Measurements from ENCODE around the gene GTF3C4.

The GTF3C4 gene

GRCh38 chr9:132673355-132673754 is 3.1 kb downstream of the GTF3C4 start:
- H3F3A ChIP-seq (ENCODE audit: insufficient read depth, low read length): no peaks in the 10 kb centered on the region
- no peaks in the 10 kb centered on the region for H3K9me3 ChIP-seq (ENCODE audit: low read length)
- H3K36me3 ChIP-seq (ENCODE audit: insufficient read depth, low read length): peaks cover 26% of the 10 kb centered on the region
- H3K27ac ChIP-seq (ENCODE audit: low read depth, low read length, poor library complexity, severe bottlenecking): no peak overlapping the region
- peaks cover 21% of the 10 kb centered on the region for H3K4me1 ChIP-seq (ENCODE audit: insufficient read depth, low read length, severe bottlenecking)
- H3K9me2 ChIP-seq (ENCODE audit: low read depth, low read length): no peaks in the 10 kb centered on the region
- no peaks in the 10 kb centered on the region for H4K20me1 ChIP-seq (ENCODE audit: insufficient read depth, low read length)
- no peaks in the 10 kb centered on the region for H3K27me3 ChIP-seq (ENCODE audit: insufficient read depth, low read length)
- TF ChIP-seq EZH2 (IDR thresholded peaks at IDR 0.05; ENCODE audit: borderline replicate concordance, low read length): no peak
- TF ChIP-seq, protein P1, sequence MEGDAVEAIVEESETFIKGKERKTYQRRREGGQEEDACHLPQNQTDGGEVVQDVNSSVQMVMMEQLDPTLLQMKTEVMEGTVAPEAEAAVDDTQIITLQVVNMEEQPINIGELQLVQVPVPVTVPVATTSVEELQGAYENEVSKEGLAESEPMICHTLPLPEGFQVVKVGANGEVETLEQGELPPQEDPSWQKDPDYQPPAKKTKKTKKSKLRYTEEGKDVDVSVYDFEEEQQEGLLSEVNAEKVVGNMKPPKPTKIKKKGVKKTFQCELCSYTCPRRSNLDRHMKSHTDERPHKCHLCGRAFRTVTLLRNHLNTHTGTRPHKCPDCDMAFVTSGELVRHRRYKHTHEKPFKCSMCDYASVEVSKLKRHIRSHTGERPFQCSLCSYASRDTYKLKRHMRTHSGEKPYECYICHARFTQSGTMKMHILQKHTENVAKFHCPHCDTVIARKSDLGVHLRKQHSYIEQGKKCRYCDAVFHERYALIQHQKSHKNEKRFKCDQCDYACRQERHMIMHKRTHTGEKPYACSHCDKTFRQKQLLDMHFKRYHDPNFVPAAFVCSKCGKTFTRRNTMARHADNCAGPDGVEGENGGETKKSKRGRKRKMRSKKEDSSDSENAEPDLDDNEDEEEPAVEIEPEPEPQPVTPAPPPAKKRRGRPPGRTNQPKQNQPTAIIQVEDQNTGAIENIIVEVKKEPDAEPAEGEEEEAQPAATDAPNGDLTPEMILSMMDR (IDR thresholded peaks at IDR 0.05; ENCODE audit: low read length): no peak
- H2AFZ ChIP-seq (ENCODE audit: low read length): no peak overlapping the region
- no peak overlapping the region for H3K4me3 ChIP-seq (ENCODE audit: low read depth, low read length, poor library complexity, severe bottlenecking)
- H3K4me2 ChIP-seq (ENCODE audit: low read length): 0 out of 2 replicates have a peak overlapping the region, but pooled peaks have one; percentile 0
- H3K9ac ChIP-seq (ENCODE audit: low read length): no peak overlapping the region
- H3K79me2 ChIP-seq (ENCODE audit: insufficient read depth, low read length): peaks cover 65% of the 10 kb centered on the region

DNA sequence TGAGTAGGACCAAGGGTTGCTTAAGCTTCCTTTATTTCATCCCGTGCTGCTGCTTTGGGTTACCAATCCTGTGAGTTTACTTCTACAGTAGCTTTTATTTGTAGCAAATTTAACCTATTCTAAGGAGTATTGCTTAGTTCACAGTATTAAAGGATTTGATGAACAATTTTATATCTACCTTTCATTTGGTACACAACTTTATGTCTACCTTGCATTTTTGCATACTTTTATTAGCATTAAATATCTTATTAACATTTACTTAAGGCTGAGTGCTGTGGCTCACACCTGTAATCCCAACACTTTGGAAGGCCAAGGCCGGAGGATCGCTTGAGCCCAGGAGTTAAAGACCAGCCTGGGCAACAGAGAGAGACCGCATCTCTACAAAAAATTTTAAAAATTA is 4.2 kb downstream of the GTF3C4 start:
- Histone ChIP-seq H3K27me3 (ENCODE audit: insufficient read depth, low read length) (no peaks in the 10 kb centered on the region), H2AFZ (ENCODE audit: low read length) (no peak overlapping the region), H3K4me3 (ENCODE audit: low read depth, low read length, poor library complexity, severe bottlenecking) (no peak overlapping the region), H3K27ac (ENCODE audit: low read depth, low read length, poor library complexity, severe bottlenecking) (no peak overlapping the region), H3K9me2 (ENCODE audit: low read depth, low read length) (no peaks in the 10 kb centered on the region), H4K20me1 (ENCODE audit: insufficient read depth, low read length) (no peaks in the 10 kb centered on the region), H3K4me2 (ENCODE audit: low read length) (no peak overlapping the region), H3K9ac (ENCODE audit: low read length) (no peak overlapping the region), H3F3A (ENCODE audit: insufficient read depth, low read length) (no peaks in the 10 kb centered on the region), H3K4me1 (ENCODE audit: insufficient read depth, low read length, severe bottlenecking) (peaks cover 17% of the 10 kb centered on the region), H3K9me3 (ENCODE audit: low read length) (no peaks in the 10 kb centered on the region), H3K79me2 (ENCODE audit: insufficient read depth, low read length) (peaks cover 67% of the 10 kb centered on the region), H3K36me3 (ENCODE audit: insufficient read depth, low read length) (peaks cover 37% of the 10 kb centered on the region)
- TF ChIP-seq, protein P1 (IDR thresholded peaks at IDR 0.05; ENCODE audit: low read length): no peak
- TF ChIP-seq EZH2 (IDR thresholded peaks at IDR 0.05; ENCODE audit: borderline replicate concordance, low read length): no peak

GRCh38 chr9:132677976-132678375 is 7.7 kb downstream of the GTF3C4 start:
- no peaks in the 10 kb centered on the region for H3K9me3 ChIP-seq (ENCODE audit: low read length)
- H3K79me2 ChIP-seq (ENCODE audit: insufficient read depth, low read length): peaks cover 60% of the 10 kb centered on the region
- no peak overlapping the region for H3K9ac ChIP-seq (ENCODE audit: low read length)
- no peak for TF ChIP-seq EZH2 (IDR thresholded peaks at IDR 0.05; ENCODE audit: borderline replicate concordance, low read length)
- H3F3A ChIP-seq (ENCODE audit: insufficient read depth, low read length): no peaks in the 10 kb centered on the region
- no peak overlapping the region for H3K27ac ChIP-seq (ENCODE audit: low read depth, low read length, poor library complexity, severe bottlenecking)
- no peaks in the 10 kb centered on the region for H4K20me1 ChIP-seq (ENCODE audit: insufficient read depth, low read length)
- H3K4me1 ChIP-seq (ENCODE audit: insufficient read depth, low read length, severe bottlenecking): no peaks in the 10 kb centered on the region
- no peak overlapping the region for H3K4me2 ChIP-seq (ENCODE audit: low read length)
- no peaks in the 10 kb centered on the region for H3K9me2 ChIP-seq (ENCODE audit: low read depth, low read length)
- H2AFZ ChIP-seq (ENCODE audit: low read length): no peak overlapping the region
- H3K27me3 ChIP-seq (ENCODE audit: insufficient read depth, low read length): no peaks in the 10 kb centered on the region
- H3K36me3 ChIP-seq (ENCODE audit: insufficient read depth, low read length): peaks cover 56% of the 10 kb centered on the region
- no peak overlapping the region for H3K4me3 ChIP-seq (ENCODE audit: low read depth, low read length, poor library complexity, severe bottlenecking)

GRCh38 chr9:132679946-132680625 is 9.8 kb downstream of the GTF3C4 start:
- Histone ChIP-seq H3K79me2 (ENCODE audit: insufficient read depth, low read length) (peaks cover 39% of the 10 kb centered on the region), H3K4me1 (ENCODE audit: insufficient read depth, low read length, severe bottlenecking) (no peaks in the 10 kb centered on the region), H3K9ac (ENCODE audit: low read length) (no peak overlapping the region), H3K4me3 (ENCODE audit: low read depth, low read length, poor library complexity, severe bottlenecking) (no peak overlapping the region), H3K36me3 (ENCODE audit: insufficient read depth, low read length) (peaks cover 65% of the 10 kb centered on the region), H3K27ac (ENCODE audit: low read depth, low read length, poor library complexity, severe bottlenecking) (no peak overlapping the region), H3K9me3 (ENCODE audit: low read length) (no peaks in the 10 kb centered on the region), H3K9me2 (ENCODE audit: low read depth, low read length) (no peaks in the 10 kb centered on the region), H3K27me3 (ENCODE audit: insufficient read depth, low read length) (no peaks in the 10 kb centered on the region), H3F3A (ENCODE audit: insufficient read depth, low read length) (no peaks in the 10 kb centered on the region), H4K20me1 (ENCODE audit: insufficient read depth, low read length) (no peaks in the 10 kb centered on the region), H2AFZ (ENCODE audit: low read length) (no peak overlapping the region), H3K4me2 (ENCODE audit: low read length) (no peak overlapping the region)
- TF ChIP-seq, protein P1 (IDR thresholded peaks at IDR 0.05; ENCODE audit: low read length): no peak
- TF ChIP-seq EZH2 (IDR thresholded peaks at IDR 0.05; ENCODE audit: borderline replicate concordance, low read length): no peak

Measured in OCI-LY1 (cell line).